Activated T-cell treated with anti-CD3 and anti-CD28 coated beads, Interleukin-2, amount 50 U/mL, for 72 hours (primary cell): ENCODE measurements around the gene TMEM121. TPM values are rescaled to one million over a fixed set of nuclear protein-coding genes. Genes with fewer than 3 reads are reported as not detected.

Experiments
- ATAC-seq, 2 donors: fragments of 150-1000 bp; cut with Tn5 transposase; replicated peaks in 1 of 2; 2 replicates each; pipeline ENCODE4 v1.10.0; 2021; ENCODE audit warnings: moderate library complexity in 2 of 2, mild to moderate bottlenecking in 1 of 2
- DNase-seq, 2 donors: peaks; one replicate each; pipeline ENCODE4 v3.0.0; 2021 to 2022; ENCODE audit warnings: mixed read lengths in 1 of 2
- H3K27ac Mint-ChIP-seq: one replicate; pipeline ENCODE4 v1.8.0; 2022; ENCODE audit warnings: mild to moderate bottlenecking, moderate library complexity, mixed read lengths
- H3K27me3 Mint-ChIP-seq: one replicate; pipeline ENCODE4 v1.8.0; 2022; ENCODE audit warnings: low read depth, mixed read lengths
- H3K36me3 Mint-ChIP-seq, 2 donors: one replicate each; pipeline ENCODE4 v1.8.0; 2022; ENCODE audit warnings: mixed read lengths in 2 of 2, mild to moderate bottlenecking in 1 of 2; ENCODE audit not compliant: insufficient read depth in 2 of 2
- H3K4me1 Mint-ChIP-seq: one replicate; pipeline ENCODE4 v1.8.0; 2022; ENCODE audit warnings: low read depth, mixed read lengths
- H3K4me3 Mint-ChIP-seq, 2 donors: one replicate each; pipeline ENCODE4 v1.8.0; 2022; ENCODE audit warnings: mild to moderate bottlenecking in 2 of 2, mixed read lengths in 2 of 2, moderate library complexity in 2 of 2
- H3K9me3 Mint-ChIP-seq, 2 donors: one replicate each; pipeline ENCODE4 v1.8.0; 2022; ENCODE audit warnings: mixed read lengths in 2 of 2
- total RNA-seq, 2 donors: library from RNA; stranded (reverse); gene quantifications; one replicate each; pipeline ENCODE4 v1.2.3, GENCODE V29; 2022

Gene TMEM121
- total RNA-seq, 2 donors from 2014 or later, result 6.3 to 7.9 TPM

DNA sequence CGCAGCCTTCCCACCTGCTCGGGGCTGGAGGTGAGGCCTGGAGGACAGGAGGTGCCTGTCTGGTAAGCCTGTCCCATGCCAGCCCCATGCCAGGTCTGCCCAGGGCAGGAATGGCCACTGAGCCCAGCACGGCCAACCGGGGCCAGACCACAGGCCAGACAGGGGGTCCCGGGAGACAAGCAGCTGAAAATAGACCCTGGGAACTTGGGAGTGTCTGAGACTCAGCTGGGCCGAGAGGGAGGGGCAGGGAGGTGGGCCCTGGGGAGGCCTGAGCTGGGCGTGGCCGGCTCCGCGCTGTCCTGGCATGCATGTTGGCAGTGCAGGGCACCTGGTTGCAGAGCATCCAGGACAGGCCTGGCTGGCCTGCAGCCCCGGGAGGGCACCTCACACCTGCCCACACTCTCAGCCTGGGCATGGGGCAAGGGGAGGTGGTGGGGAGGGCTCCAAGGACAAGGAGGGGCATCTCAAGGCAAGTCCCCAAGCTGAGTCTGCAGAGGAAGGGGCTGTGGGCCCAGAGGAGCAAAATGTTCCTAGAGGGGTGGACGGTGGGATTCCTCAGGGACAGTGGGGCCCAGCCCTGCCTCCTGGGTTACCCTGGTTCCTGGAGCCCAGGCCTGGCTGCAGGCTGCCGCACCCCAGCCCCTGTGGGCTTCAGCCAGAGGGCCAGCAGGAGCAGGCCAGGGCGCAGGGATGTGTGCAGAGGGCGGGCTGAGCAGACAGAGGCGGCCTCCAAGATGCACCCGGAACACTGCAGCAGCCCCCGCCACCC is 42.9 kb upstream of the TMEM121 start:
- Mint-ChIP-seq H3K36me3 (peaks cover 0 to 2% of the 10 kb centered on the region in 2 donors), H3K27me3 (peaks cover 12% of the 10 kb centered on the region), H3K4me3 (no peak overlapping the region), H3K9me3 (no peaks in the 10 kb centered on the region), H3K4me1 (peaks cover 58% of the 10 kb centered on the region), H3K27ac (no peak overlapping the region)
- ATAC-seq (no peak), DNase-seq (no peak)

DNA sequence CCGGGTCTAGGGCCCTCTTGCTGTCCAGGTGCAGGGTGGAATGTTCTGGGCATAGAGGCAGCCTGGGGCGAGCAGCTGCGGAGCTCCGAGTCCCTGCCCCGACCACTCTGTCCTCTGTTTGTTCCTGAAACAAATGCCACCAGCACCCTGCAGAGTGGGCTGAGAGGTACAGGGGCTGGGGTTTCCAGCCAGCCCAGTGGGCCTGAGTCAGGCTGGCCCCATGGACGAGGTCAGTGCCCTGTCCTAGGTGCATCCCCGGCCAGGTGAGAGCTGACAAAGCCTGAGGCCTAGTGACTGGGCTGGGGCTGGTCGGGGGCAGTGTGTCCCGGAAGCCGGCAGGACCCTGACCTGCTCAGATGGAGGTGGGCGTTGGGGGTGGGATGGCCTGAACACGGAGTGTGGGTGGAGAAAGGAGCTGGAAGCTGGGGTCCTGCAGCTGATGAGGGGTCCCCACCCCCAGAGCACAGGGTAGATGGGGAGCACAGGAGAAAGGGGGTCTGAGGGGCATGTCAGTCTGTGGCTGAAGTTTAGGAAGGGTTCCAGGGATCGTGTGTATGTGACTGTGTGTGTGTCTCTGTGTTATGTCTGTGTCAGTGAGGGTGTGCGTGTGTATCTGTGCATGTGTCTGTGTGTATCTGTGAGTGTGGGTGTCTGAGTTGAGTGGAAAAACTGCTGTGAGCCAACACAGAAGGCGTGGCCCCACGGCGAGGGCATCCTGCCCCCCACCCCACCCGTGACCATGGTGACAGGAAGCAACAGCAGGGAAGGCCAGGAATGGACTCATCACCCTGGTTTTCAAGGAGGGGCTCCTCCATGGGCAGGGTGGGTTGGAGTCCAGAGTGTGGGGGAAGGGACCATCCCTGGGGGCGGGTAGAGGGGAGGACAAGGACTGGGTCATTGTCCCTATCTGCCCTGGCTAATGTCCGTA is 42.0 kb upstream of the TMEM121 start:
- DNase-seq (no peak), ATAC-seq (no peak)
- H3K4me3 Mint-ChIP-seq, result no peak overlapping the region
- H3K36me3 Mint-ChIP-seq, result peaks cover 0 to 2% of the 10 kb centered on the region in 2 donors
- no peak overlapping the region for H3K27ac Mint-ChIP-seq
- peaks cover 12% of the 10 kb centered on the region for H3K27me3 Mint-ChIP-seq
- peaks cover 64% of the 10 kb centered on the region for H3K4me1 Mint-ChIP-seq
- H3K9me3 Mint-ChIP-seq, result no peaks in the 10 kb centered on the region

DNA sequence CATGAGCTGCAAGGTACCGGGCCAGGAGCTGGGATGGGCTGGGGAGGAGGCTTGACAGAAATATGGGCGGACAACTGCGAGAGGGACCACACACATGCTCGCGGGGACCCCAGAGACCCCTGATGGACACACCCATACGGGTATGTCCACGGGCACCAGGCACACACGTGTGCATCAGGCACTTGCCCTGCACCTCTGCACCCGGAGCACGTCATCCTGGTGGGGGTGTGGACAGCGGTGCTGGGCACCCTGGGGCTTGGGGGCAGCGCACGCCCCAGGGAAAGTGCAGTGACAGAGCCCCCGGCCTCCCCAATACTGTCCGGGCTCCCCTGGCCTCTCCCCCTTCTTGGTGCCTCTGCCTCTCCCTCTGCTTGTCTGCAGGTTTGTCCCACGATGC is 41.4 kb upstream of the TMEM121 start:
- DNase-seq (no peak), ATAC-seq (no peak)
- H3K36me3 Mint-ChIP-seq, result no peaks in the 10 kb centered on the region
- no peak overlapping the region for H3K4me3 Mint-ChIP-seq
- no peaks in the 10 kb centered on the region for H3K9me3 Mint-ChIP-seq
- peaks cover 65% of the 10 kb centered on the region for H3K4me1 Mint-ChIP-seq
- H3K27ac Mint-ChIP-seq, result no peak overlapping the region
- peaks cover 5% of the 10 kb centered on the region for H3K27me3 Mint-ChIP-seq

DNA sequence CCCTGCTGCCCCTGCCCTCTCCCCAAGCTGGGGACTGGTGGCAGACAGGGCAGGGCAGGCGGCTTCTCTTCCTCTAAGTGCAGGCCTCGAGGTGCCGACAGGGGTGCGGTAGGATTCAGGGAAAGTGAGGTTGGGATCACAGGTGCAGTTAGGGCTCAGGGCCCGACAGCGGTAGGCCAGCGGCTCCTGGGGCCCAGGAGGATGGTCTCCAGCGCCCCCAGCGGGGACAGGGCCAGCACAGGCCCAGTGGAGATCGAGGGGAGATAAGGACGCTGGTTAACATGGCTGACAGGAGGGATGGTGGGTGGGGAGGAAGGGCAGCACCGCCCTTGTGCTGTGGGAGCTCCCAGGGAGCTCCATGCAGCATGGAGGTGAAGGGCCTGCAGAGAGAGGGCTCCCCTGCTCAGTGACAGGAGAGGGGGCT is 40.6 kb upstream of the TMEM121 start:
- H3K4me3 Mint-ChIP-seq, result peak overlapping the region in 1 of 2 donors; percentile 87
- H3K36me3 Mint-ChIP-seq, result no peaks in the 10 kb centered on the region
- no peaks in the 10 kb centered on the region for H3K9me3 Mint-ChIP-seq
- peaks cover 60% of the 10 kb centered on the region for H3K4me1 Mint-ChIP-seq
- peak; percentile 57 to 64 for DNase-seq
- ATAC-seq, result no peak
- no peaks in the 10 kb centered on the region for H3K27me3 Mint-ChIP-seq
- H3K27ac Mint-ChIP-seq, result no peak overlapping the region

DNA sequence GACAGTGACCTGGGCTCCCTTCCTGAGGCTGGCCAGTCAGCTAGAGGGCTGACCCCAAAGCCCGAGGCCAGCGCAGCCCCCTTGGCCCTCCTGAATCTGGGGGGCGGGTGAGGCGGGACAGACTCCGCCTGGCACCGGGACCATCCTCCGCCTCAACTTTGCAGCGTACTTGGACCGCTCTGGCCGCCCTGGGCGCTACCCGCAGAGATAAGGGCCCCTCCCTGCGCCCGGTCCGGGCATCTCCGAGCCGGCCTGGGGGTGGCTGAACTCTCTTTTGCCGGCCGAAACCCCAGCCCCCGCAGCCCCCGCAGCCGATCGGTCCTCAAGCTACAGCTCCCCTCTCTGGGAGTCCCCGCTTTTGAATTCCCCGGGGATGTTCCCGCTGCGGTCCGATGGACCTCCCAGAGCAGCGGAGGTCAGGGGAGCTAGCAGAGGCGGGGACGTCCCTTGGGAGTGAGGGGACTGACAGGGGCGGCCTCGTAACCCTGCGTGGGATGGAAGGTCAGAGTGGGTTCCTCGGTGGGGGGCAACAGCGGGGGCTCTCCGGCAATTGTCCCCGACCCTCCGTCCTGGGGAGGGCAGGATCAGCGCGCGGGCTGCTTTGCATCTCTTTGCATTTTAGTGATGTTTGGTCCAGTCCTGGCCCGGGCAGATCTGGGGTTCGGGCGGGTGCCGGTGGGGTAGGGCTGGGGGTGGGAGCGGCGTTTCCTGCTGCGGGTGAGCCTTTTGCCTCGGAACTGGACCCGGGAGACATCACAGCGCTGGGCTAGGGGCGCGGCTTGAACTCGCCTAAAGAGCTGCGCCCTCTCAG is 40.0 kb upstream of the TMEM121 start, which contains the start of gene CRIP1:
Gene CRIP1, plus strand, starts transcription at position 724 of the 811 bp plus-strand sequence. CDS start 374 bp downstream, outside the sequence.
- no peak within 1 kb of the TSS for H3K27ac Mint-ChIP-seq
- H3K4me3 Mint-ChIP-seq, result peak within 1 kb of the TSS; percentile 87 to 95
- ATAC-seq, result no peak
- no peaks in the 10 kb centered on the region for H3K27me3 Mint-ChIP-seq
- H3K4me1 Mint-ChIP-seq, result peaks cover 56% of the 10 kb centered on the region
- H3K36me3 Mint-ChIP-seq, result no peaks in the 10 kb centered on the region
- H3K9me3 Mint-ChIP-seq, result no peaks in the 10 kb centered on the region
- no peak for DNase-seq

DNA sequence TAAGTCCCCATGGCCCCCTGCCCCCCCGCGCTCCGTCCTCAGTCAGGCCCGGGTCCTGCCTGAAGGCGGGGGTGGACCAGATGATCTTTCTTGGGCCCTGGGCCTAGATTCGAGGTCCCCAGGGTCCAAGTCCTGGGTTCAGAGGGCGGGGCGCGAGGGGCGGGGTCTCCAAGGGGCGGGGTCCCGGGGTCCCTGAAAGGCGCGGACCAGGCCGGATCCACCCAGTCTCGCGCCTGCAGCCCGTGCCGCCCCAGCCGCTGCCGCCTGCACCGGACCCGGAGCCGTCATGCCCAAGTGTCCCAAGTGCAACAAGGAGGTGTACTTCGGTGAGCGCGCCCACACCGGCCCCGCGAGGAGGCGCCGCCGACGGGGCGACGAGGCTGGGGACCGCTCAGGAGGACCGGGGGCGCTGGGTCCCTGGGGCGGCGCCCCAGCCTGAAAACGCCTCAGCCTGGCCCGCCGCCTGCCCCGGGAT is 39.4 kb upstream of the TMEM121 start:
- DNase-seq (peak; percentile 74 to 75), ATAC-seq (no peak)
- H3K27ac Mint-ChIP-seq, result no peak overlapping the region
- H3K36me3 Mint-ChIP-seq, result peaks cover 0 to 1% of the 10 kb centered on the region in 2 donors
- H3K4me3 Mint-ChIP-seq, result peak overlapping the region; percentile 87 to 95
- H3K9me3 Mint-ChIP-seq, result no peaks in the 10 kb centered on the region
- H3K4me1 Mint-ChIP-seq, result peaks cover 56% of the 10 kb centered on the region
- H3K27me3 Mint-ChIP-seq, result no peaks in the 10 kb centered on the region

DNA sequence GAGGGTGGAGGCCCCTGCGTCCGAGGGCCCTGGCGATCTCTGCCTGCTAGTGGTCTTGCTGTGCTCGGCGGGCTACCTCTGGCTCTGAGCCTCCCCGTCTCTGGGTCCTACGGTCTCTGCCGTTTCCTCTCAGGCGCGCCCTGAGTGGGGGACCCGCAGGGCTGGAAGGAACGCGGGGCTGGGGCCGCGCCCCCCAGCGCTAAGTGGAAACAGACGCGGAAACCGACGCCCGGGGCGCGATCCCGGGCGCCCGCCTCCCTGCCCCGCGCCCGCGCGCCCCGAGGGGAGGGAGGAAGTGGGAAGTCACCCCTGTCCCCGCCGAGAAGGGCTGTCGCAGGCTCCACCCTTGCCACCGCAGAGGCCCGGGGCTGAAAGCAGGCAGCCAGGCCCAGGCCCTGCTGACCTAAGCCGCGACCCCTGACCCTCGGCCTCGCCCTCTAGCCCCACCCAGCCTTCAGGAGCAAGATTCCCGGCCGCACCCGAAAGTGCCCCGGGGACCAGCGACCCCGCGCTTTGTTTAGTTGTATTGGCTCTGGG is 38.9 kb upstream of the TMEM121 start:
- ATAC-seq, result peak in 1 of 2 donors; percentile 3
- Mint-ChIP-seq H3K27ac (peak overlapping the region; percentile 63), H3K9me3 (no peaks in the 10 kb centered on the region), H3K36me3 (peaks cover 0 to 1% of the 10 kb centered on the region in 2 donors), H3K4me3 (peak overlapping the region; percentile 87 to 95), H3K4me1 (peaks cover 53% of the 10 kb centered on the region), H3K27me3 (no peaks in the 10 kb centered on the region)
- peak; percentile 74 to 78 for DNase-seq

DNA sequence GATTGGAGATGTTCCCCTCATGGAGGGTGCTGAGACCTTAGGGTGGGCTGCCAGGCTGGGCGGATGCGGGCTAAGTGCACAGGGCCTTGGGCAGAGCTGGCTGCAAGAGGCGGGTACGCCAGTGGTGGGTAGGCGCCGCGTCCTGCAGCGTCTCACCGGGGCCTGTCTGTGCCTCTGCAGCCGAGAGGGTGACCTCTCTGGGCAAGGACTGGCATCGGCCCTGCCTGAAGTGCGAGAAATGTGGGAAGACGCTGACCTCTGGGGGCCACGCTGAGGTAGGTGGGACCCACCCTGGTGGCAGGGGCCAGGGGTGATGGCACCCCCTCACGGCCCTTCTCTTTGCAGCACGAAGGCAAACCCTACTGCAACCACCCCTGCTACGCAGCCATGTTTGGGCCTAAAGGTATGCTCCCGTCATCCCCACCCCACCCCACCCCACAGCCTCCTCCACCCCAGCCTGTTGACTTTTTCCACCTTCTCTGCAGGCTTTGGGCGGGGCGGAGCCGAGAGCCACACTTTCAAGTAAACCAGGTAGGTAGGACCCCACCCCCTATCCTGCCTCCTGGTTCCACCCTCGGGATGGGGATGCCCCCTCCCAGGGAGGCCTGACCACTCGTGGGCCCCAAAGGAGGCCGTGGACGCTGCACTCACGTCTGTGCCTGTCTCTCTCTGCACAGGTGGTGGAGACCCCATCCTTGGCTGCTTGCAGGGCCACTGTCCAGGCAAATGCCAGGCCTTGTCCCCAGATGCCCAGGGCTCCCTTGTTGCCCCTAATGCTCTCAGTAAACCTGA is 38.2 kb upstream of the TMEM121 start:
- H3K4me1 Mint-ChIP-seq, result peaks cover 46% of the 10 kb centered on the region
- peak overlapping the region; percentile 63 for H3K27ac Mint-ChIP-seq
- peak overlapping the region; percentile 87 to 95 for H3K4me3 Mint-ChIP-seq
- DNase-seq (peak in 1 of 2 donors; percentile 39), ATAC-seq (no peak)
- H3K36me3 Mint-ChIP-seq, result peaks cover 0 to 1% of the 10 kb centered on the region in 2 donors
- H3K27me3 Mint-ChIP-seq, result no peaks in the 10 kb centered on the region
- H3K9me3 Mint-ChIP-seq, result no peaks in the 10 kb centered on the region

DNA sequence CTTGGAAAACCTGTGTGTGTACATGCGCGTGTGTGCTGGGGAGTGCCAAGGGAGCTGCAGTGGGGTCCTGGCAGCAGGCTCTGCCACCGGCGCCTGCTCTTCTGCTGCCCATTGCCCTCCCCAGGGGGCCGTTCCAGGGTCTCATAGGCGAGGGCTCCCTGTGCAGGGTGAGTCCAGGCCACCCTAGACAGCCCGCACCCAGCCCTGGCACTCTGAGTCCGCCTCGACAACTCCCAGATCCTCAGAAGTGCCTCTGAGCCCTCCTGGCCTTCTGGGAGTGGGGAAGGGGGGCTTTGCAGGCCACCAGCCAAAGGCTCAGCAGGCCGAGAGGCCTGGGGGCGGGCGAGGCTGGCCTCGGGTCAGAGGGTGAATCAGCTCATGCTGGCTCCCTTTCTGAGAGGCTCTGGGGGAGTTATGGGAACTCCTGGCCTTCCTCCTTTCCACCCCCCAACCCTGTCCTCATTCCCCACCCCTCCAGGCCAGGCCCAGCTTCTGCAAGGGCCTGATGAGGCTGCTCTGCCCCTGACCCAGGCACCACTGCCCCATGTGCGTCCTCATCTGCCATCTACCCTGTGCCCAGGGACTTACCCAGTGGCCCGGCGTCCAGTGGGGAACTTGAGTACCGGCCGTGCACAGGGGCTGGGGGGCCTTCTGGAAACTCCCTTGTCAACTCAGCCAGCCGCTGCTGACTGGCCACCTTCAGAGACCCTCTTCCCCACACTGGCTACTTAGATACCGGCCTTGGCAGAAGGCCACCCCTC is 37.4 kb upstream of the TMEM121 start:
- Mint-ChIP-seq H3K27ac (no peak overlapping the region), H3K9me3 (no peaks in the 10 kb centered on the region), H3K36me3 (peaks cover 0 to 1% of the 10 kb centered on the region in 2 donors), H3K27me3 (no peaks in the 10 kb centered on the region), H3K4me3 (peak overlapping the region; percentile 87 to 95), H3K4me1 (peaks cover 44% of the 10 kb centered on the region)
- ATAC-seq, result no peak
- DNase-seq, result no peak

DNA sequence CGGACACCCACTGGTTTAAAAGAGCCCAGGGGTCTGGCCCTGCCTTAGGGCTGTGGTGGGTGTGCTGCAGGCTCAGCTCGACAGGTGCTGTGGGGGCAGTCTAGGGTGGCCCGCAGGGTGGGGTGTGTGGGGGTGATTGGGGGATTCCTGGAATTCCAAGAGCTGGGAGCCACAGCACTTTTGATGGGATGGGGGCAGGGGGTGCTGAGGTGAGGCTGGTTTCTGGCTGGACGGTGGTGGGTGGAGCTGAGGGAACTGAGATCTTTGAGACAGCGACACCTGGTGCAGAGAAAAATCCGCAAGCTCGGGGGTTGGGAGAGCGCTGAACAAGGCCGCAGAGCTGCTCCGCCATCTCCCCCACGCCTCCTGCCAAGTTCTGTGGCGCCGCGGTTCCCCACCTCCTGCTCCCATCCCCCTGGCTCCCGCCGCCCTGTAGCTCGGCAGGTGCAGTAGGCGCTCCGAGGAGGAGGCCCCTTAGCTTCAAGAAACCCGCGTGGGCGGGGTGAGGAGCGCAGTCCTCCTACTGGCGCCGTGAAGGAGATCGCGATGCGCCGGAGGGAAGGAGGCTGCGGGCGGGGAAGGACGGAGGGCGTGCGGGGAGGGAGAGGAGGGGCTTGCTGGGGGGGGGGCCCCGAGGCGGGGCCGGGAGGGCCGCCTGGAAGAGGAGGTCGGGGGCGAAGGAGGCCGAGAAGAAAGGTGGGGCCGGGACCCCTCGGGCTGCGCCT is 36.7 kb upstream of the TMEM121 start:
- Mint-ChIP-seq H3K36me3 (peaks cover 0 to 1% of the 10 kb centered on the region in 2 donors), H3K4me1 (peaks cover 37% of the 10 kb centered on the region), H3K27me3 (no peaks in the 10 kb centered on the region), H3K4me3 (peak overlapping the region; percentile 87 to 95), H3K9me3 (no peaks in the 10 kb centered on the region), H3K27ac (peak overlapping the region; percentile 34)
- ATAC-seq (peak; percentile 7 to 8), DNase-seq (peak; percentile 83 to 91)

DNA sequence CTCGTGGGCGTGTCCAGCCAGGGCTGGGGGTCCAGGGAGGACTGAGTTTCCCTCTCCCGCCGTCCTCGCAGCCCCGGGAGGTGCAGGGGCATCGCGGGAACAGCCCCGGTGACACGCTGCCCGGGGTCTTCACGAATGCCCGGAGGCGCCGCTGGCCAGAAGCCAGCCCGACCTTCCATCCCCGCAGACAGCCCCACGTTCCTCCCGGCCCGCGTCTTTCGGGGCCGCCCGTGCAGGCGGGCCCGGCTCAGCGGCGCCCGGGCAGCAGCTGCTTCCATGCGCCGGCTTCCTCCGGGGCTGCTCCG is 36.2 kb upstream of the TMEM121 start:
- DNase-seq, result no peak
- no peaks in the 10 kb centered on the region for H3K27me3 Mint-ChIP-seq
- no peaks in the 10 kb centered on the region for H3K9me3 Mint-ChIP-seq
- ATAC-seq, result peak; percentile 1 to 2
- peaks cover 35% of the 10 kb centered on the region for H3K4me1 Mint-ChIP-seq
- H3K4me3 Mint-ChIP-seq, result peak overlapping the region; percentile 87 to 95
- H3K27ac Mint-ChIP-seq, result no peak overlapping the region
- peaks cover 0 to 1% of the 10 kb centered on the region in 2 donors for H3K36me3 Mint-ChIP-seq
